K562 (cell line): ENCODE results near the gene SLC23A2. TPM values are rescaled to one million over a fixed set of nuclear protein-coding genes. Genes with fewer than 3 reads are reported as not detected.

Source experiments
- ATAC-seq: fragments of 200-7000 bp; cut with Tn5 transposase; 3 replicates; pipeline ENCODE4 v1.9.1; 2020; ENCODE audit warnings: moderate library complexity
- BruUV-seq: library from RNA; stranded (reverse); fragments of 400-500 nt; replicated peaks from 2 replicates; lab custom pipeline; 2021; lab: Mats Ljungman, UMichigan
- CTCF ChIA-PET: fragments of 300-600 bp; formaldehyde crosslinking; extraction: SDS; loops from one replicate; lab custom pipeline; 2021; ENCODE audit warnings: low intra/inter-chr PET ratio; lab: Yijun Ruan, JAX
- POLR2A ChIA-PET: fragments of 300-600, 350-650 bp; sonication (Branson Sonifier 250); formaldehyde crosslinking; extraction: SDS; loops from one replicate; lab custom pipeline; 2021; ENCODE audit warnings: antibody characterized with exemption, inconsistent platforms; lab: Yijun Ruan, JAX
- DNase-seq, 4 experiments: peaks; one replicate each; pipeline versions ENCODE4 v3.0.0 to v3.0.0-alpha.2; 2011 to 2018; ENCODE audit warnings: low spot score in 3 of 4, mixed read lengths in 3 of 4; ENCODE audit errors: extremely low read depth in 1 of 4
- FAIRE-seq: peaks from 2 replicates; lab custom pipeline; 2011; peaks lifted over from hg19 to GRCh38; lab: Jason Lieb, UNC
- H2AFZ ChIP-seq: 2 replicates; pipeline ENCODE4 v1.6.0; 2011; ENCODE audit warnings: low read depth, low read length, control low read depth, inconsistent platforms
- H3K27ac ChIP-seq: fragments of 200-600 bp; 3 replicates; pipeline ENCODE4 v1.8.0; 2011; ENCODE audit warnings: low read depth, mild to moderate bottlenecking, control low read depth, inconsistent platforms, low read length, moderate library complexity, mixed read lengths; ENCODE audit errors: extremely low read depth
- H3K27me3 ChIP-seq, 2 experiments: fragments of 300-600 bp in 1 of 2; 2 replicates in 1 of 2; 3 replicates in 1 of 2; pipeline versions ENCODE4 v1.6.0 to v1.8.0; 2011; ENCODE audit warnings: inconsistent platforms in 2 of 2, low read length in 2 of 2, mild to moderate bottlenecking in 1 of 2, mixed read lengths in 1 of 2, moderate library complexity in 1 of 2; ENCODE audit not compliant: control insufficient read depth in 2 of 2, insufficient read depth in 2 of 2
- H3K36me3 ChIP-seq: fragments of 300-600 bp; 3 replicates; pipeline ENCODE4 v1.8.0; 2011; ENCODE audit warnings: mild to moderate bottlenecking, low read length, inconsistent platforms; ENCODE audit not compliant: control insufficient read depth, insufficient read depth
- H3K4me1 ChIP-seq, 2 experiments: fragments of 200-600 bp in 1 of 2; replicated peaks in 1 of 2; 2 replicates in 1 of 2; 3 replicates in 1 of 2; pipeline versions ENCODE4 v1.5.1 to v1.8.0; 2011; ENCODE audit warnings: inconsistent platforms in 2 of 2, low read length in 2 of 2, mild to moderate bottlenecking in 1 of 2, mixed read lengths in 1 of 2, moderate library complexity in 1 of 2; ENCODE audit not compliant: control insufficient read depth in 2 of 2, insufficient read depth in 2 of 2
- H3K4me2 ChIP-seq: 2 replicates; pipeline ENCODE4 v1.6.1; 2011; ENCODE audit warnings: low read length, control low read depth, inconsistent platforms, mixed read lengths; ENCODE audit not compliant: insufficient read depth
- H3K4me3 ChIP-seq: fragments of 200-600 bp; sonication (generic), shearing (Covaris generic); 2 replicates; pipeline ENCODE4 v1.5.1; 2016; ENCODE audit warnings: control low read depth, inconsistent platforms
- H3K79me2 ChIP-seq: fragments of 200-600 bp; 3 replicates; pipeline ENCODE4 v1.8.0; 2011; ENCODE audit warnings: low read length, inconsistent platforms; ENCODE audit not compliant: control insufficient read depth, insufficient read depth
- H3K9ac ChIP-seq, 2 experiments: 2 replicates each; pipeline versions ENCODE4 v1.6.0 to v1.6.1; 2011; ENCODE audit warnings: low read depth in 2 of 2, low read length in 2 of 2, control low read depth in 1 of 2, inconsistent platforms in 1 of 2, mild to moderate bottlenecking in 1 of 2, mixed read lengths in 1 of 2; ENCODE audit not compliant: insufficient read depth in 1 of 2
- H3K9me1 ChIP-seq: one replicate; pipeline ENCODE4 v1.6.0; 2011; ENCODE audit warnings: inconsistent platforms, mild to moderate bottlenecking, low read length, moderate library complexity; ENCODE audit not compliant: control insufficient read depth, insufficient read depth
- H3K9me3 ChIP-seq: replicated peaks from 2 replicates; pipeline ENCODE4 v1.5.1; 2011; ENCODE audit warnings: low read depth, low read length, inconsistent platforms; ENCODE audit not compliant: control insufficient read depth, insufficient read depth
- H4K20me1 ChIP-seq: replicated peaks from 2 replicates; pipeline ENCODE4 v1.6.1; 2011; ENCODE audit warnings: low read length, inconsistent platforms, mixed read lengths; ENCODE audit not compliant: control insufficient read depth, insufficient read depth
- ADNP ChIP-seq: fragments of 200-800 bp; sonication (Bioruptor generic); IDR thresholded peaks from 2 replicates; pipeline ENCODE4 v1.6.1; 2016; ENCODE audit warnings: missing genetic modification characterization, missing compliant biosample characterization
- ASH1L ChIP-seq: fragments of 450-650 bp; IDR thresholded peaks from 2 replicates; pipeline ENCODE4 v1.6.1; 2018; ENCODE audit warnings: borderline replicate concordance, mild to moderate bottlenecking, low read depth; ENCODE audit not compliant: partially characterized antibody
- DACH1 ChIP-seq: fragments of 450-650 bp; IDR thresholded peaks from 2 replicates; pipeline ENCODE4 v1.6.1; 2018; ENCODE audit not compliant: partially characterized antibody
- E2F3 ChIP-seq: fragments of 250-450 bp; sonication (Bioruptor Pico); IDR thresholded peaks from 2 replicates; pipeline ENCODE4 v1.4.0; 2020; ENCODE audit warnings: mild to moderate bottlenecking
- JUNB ChIP-seq: fragments of 450-650 bp; formaldehyde crosslinking; conservative IDR thresholded peaks from 2 replicates; pipeline ENCODE4 v1.4.0; 2020; ENCODE audit warnings: mild to moderate bottlenecking
- NBN ChIP-seq: fragments of 450-650 bp; IDR thresholded peaks from 2 replicates; pipeline ENCODE4 v1.6.1; 2016; ENCODE audit warnings: low read depth, mild to moderate bottlenecking
- PPARD ChIP-seq: fragments of 250-450 bp; sonication (Bioruptor Pico); IDR thresholded peaks from 2 replicates; pipeline ENCODE4 v1.8.0; 2022; ENCODE audit warnings: inconsistent platforms, mild to moderate bottlenecking, moderate library complexity
- ZNF586 ChIP-seq: fragments of 450-650 bp; formaldehyde crosslinking; conservative IDR thresholded peaks from 2 replicates; pipeline ENCODE4 v1.4.0; 2020; ENCODE audit warnings: mild to moderate bottlenecking, moderate library complexity
- WGBS: fragments of 100-300 bp; shearing (Covaris generic); methylation state at CpG from one replicate; pipeline ENCODE4 v1.1.6; 2016; ENCODE audit warnings: low coverage, mixed read lengths; ENCODE audit not compliant: insufficient coverage; ENCODE audit errors: missing lambda C conversion rate; 5-methylcytosine and 5-hydroxymethylcytosine counted together
- in situ Hi-C: fragments of 300-500 bp; cut with MboI; formaldehyde crosslinking; loops from 4 replicates; pipeline ENCODE4 v1.15.0; 2018; ENCODE audit warnings: inconsistent platforms, mixed read lengths
- intact Hi-C: fragments of 100-400 bp; cut with micrococcal nuclease; formaldehyde crosslinking; loops from 2 replicates; pipeline ENCODE4 v1.14.2; 2022
- polyA plus RNA-seq, 8 experiments: library from polyadenylated mRNA; depleted of rRNA in 4 of 8; stranded (reverse) in 5 of 8; unstranded in 3 of 8; fragments of >200 nt; fragmentation: Nextera tagmentation in 2 of 8; fragmentation: Illumina TruSeq in 1 of 8; extraction: Ambion mirVana in 2 of 8; extraction: Trizol in 1 of 8; gene quantifications; 2 replicates each; pipeline versions ENCODE4 v1.2.1 to v1.2.3, GENCODE V29; 2011 to 2014; ENCODE audit warnings: inconsistent platforms in 1 of 8, missing spikeins in 1 of 8
- total RNA-seq, 7 experiments: library from RNA; depleted of rRNA in 6 of 7; stranded (reverse); fragments of >200 nt in 6 of 7; fragmentation: Illumina TruSeq in 2 of 7; extraction: Trizol in 2 of 7; gene quantifications; 2 replicates each; pipeline versions ENCODE4 v1.2.1 to v1.2.3, GENCODE V29; 2011 to 2021; ENCODE audit warnings: low replicate concordance in 1 of 7
- TF ChIP-seq, protein P1 (sequence below): fragments of 200-400 bp; formaldehyde crosslinking; IDR thresholded peaks from 2 replicates; pipeline ENCODE4 v1.6.1; 2017; ENCODE audit warnings: mild to moderate bottlenecking, low read depth, low read length, moderate library complexity
- TF ChIP-seq, protein P2 (sequence below): fragments of 250-450 bp; sonication (Bioruptor Pico); IDR thresholded peaks from 2 replicates; pipeline ENCODE4 v1.9.0; 2021; ENCODE audit warnings: mild to moderate bottlenecking, inconsistent platforms
- TF ChIP-seq, protein P3 (sequence below): sonication (generic); formaldehyde crosslinking; IDR thresholded peaks from 2 replicates; pipeline ENCODE4 v1.8.1; 2023; ENCODE audit warnings: mild to moderate bottlenecking, missing genetic modification reagents
- TF ChIP-seq, protein P4 (sequence below): fragments of 250-450 bp; sonication (Bioruptor Pico); IDR thresholded peaks from 2 replicates; pipeline ENCODE4 v1.4.0; 2020; ENCODE audit warnings: mild to moderate bottlenecking, moderate library complexity, borderline replicate concordance

The SLC23A2 gene
- total and polyA plus RNA-seq, 9 of the 15 experiments (the other 6 are each of a cell fraction or from before 2014, with no cell fraction given), result 0.39 to 6.7 (median 3.2) TPM

DNA sequence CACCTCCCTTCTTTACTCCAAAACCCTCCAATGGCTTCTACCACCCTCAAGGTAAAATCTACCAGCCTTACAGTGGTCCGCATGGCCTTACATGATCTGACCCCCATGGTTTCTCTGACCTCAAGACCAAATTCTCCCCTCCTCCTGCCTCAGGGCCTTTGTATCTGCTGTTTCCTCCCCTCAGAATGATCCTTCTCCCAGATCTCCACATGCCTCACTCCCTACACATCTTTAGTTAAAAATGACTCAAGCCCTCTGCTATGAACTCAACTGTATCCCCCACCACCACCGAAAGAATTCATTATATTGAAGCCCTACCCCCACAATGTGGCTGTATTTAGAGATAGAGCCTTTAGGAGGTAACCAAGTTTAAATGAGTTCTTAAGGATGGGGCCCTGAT is 4.1 kb downstream of the SLC23A2 start:
- in situ Hi-C loops (no loop called here), intact Hi-C loops (no loop called here)
- ATAC-seq (no peak), DNase-seq (no peak), FAIRE-seq (no peak)
- Histone ChIP-seq H4K20me1 (0 out of 2 replicates have a peak, but pooled peaks cover 3% of the 10 kb centered on the region), H3K27me3 (no peaks in the 10 kb centered on the region), H3K36me3 (no peaks in the 10 kb centered on the region), H3K4me1 (peaks cover 0 to 11% of the 10 kb centered on the region in 2 experiments; a peak in 2 of 5 replicates), H3K9me3 (no peaks in the 10 kb centered on the region), H3K9me1 (no peaks in the 10 kb centered on the region), H3K79me2 (peaks cover 7% of the 10 kb centered on the region; the same call in 2 of the 3 replicates), H2AFZ (no peak overlapping the region), H3K9ac (no peak overlapping the region), H3K4me2 (no peak overlapping the region), H3K4me3 (no peak overlapping the region), H3K27ac (no peak overlapping the region)
- ChIA-PET POLR2A (no interaction called here), CTCF (no interaction called here)
- WGBS, result 44% methylated on average over 2 of the region's 2 CpGs
- no TSS peak for BruUV-seq
- TF ChIP-seq ADNP (tag) (no peak), ASH1L (no peak), JUNB (CRISPR knock-in tag) (no peak), DACH1 (no peak), ZNF586 (no peak), NBN (no peak), PPARD (no peak), E2F3 (CRISPR knock-in tag) (no peak)
- TF ChIP-seq, protein P1, sequence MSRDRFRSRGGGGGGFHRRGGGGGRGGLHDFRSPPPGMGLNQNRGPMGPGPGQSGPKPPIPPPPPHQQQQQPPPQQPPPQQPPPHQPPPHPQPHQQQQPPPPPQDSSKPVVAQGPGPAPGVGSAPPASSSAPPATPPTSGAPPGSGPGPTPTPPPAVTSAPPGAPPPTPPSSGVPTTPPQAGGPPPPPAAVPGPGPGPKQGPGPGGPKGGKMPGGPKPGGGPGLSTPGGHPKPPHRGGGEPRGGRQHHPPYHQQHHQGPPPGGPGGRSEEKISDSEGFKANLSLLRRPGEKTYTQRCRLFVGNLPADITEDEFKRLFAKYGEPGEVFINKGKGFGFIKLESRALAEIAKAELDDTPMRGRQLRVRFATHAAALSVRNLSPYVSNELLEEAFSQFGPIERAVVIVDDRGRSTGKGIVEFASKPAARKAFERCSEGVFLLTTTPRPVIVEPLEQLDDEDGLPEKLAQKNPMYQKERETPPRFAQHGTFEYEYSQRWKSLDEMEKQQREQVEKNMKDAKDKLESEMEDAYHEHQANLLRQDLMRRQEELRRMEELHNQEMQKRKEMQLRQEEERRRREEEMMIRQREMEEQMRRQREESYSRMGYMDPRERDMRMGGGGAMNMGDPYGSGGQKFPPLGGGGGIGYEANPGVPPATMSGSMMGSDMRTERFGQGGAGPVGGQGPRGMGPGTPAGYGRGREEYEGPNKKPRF, result no peak
- TF ChIP-seq, protein P2, sequence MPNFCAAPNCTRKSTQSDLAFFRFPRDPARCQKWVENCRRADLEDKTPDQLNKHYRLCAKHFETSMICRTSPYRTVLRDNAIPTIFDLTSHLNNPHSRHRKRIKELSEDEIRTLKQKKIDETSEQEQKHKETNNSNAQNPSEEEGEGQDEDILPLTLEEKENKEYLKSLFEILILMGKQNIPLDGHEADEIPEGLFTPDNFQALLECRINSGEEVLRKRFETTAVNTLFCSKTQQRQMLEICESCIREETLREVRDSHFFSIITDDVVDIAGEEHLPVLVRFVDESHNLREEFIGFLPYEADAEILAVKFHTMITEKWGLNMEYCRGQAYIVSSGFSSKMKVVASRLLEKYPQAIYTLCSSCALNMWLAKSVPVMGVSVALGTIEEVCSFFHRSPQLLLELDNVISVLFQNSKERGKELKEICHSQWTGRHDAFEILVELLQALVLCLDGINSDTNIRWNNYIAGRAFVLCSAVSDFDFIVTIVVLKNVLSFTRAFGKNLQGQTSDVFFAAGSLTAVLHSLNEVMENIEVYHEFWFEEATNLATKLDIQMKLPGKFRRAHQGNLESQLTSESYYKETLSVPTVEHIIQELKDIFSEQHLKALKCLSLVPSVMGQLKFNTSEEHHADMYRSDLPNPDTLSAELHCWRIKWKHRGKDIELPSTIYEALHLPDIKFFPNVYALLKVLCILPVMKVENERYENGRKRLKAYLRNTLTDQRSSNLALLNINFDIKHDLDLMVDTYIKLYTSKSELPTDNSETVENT (CRISPR knock-in tag), result no peak
- TF ChIP-seq, protein P3, sequence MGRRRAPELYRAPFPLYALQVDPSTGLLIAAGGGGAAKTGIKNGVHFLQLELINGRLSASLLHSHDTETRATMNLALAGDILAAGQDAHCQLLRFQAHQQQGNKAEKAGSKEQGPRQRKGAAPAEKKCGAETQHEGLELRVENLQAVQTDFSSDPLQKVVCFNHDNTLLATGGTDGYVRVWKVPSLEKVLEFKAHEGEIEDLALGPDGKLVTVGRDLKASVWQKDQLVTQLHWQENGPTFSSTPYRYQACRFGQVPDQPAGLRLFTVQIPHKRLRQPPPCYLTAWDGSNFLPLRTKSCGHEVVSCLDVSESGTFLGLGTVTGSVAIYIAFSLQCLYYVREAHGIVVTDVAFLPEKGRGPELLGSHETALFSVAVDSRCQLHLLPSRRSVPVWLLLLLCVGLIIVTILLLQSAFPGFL (CRISPR knock-in tag), result no peak
- TF ChIP-seq, protein P4, sequence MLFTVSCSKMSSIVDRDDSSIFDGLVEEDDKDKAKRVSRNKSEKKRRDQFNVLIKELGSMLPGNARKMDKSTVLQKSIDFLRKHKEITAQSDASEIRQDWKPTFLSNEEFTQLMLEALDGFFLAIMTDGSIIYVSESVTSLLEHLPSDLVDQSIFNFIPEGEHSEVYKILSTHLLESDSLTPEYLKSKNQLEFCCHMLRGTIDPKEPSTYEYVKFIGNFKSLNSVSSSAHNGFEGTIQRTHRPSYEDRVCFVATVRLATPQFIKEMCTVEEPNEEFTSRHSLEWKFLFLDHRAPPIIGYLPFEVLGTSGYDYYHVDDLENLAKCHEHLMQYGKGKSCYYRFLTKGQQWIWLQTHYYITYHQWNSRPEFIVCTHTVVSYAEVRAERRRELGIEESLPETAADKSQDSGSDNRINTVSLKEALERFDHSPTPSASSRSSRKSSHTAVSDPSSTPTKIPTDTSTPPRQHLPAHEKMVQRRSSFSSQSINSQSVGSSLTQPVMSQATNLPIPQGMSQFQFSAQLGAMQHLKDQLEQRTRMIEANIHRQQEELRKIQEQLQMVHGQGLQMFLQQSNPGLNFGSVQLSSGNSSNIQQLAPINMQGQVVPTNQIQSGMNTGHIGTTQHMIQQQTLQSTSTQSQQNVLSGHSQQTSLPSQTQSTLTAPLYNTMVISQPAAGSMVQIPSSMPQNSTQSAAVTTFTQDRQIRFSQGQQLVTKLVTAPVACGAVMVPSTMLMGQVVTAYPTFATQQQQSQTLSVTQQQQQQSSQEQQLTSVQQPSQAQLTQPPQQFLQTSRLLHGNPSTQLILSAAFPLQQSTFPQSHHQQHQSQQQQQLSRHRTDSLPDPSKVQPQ (CRISPR knock-in tag), result no peak
